ENCODE results near the gene KLF15.

DNA sequence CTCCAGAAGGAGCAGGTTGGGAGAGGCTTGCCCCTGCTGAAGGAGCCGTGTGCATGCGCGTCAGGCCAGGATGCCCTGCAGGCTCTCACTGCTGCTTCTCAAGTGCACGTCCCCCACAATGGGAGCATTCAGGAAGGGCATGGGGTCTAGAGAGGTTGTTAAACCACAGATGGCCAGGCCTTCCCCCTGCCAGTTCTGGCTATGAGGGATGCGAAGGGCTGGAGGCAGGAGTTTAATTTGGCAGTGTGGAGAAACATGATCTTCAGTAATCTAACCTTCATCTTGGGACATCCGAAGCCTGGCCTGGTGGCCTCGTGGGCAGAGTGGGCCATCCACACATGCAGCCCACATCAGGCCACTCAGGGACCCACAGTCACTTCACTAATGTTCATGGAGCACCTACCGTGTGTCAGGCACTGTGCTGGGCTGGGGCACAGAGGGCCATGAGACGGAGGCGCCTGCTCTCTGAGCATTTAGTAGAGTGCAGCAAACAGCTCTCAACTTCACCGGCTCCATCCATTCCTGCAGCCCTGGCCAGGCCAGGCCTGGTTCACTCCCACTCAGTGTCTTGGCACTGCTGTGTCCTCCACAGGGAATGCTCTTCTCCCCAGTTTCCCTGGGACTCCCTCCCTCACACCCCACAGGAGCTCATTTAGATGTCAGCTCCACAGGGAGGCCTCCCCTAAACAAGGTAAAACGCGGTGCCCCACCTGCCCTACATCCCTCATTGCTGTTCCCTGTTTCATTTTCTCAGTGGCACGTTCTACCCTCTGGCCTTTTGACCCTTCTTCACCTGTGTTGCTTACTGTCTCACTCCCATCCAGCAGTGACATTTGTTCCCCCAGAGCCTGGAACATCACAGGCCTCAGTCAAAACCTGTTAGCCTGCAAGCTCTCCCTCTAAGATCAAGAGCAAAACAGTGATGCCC, 41.5 kb upstream of the KLF15 start:
- TF ChIP-seq, protein P1, sequence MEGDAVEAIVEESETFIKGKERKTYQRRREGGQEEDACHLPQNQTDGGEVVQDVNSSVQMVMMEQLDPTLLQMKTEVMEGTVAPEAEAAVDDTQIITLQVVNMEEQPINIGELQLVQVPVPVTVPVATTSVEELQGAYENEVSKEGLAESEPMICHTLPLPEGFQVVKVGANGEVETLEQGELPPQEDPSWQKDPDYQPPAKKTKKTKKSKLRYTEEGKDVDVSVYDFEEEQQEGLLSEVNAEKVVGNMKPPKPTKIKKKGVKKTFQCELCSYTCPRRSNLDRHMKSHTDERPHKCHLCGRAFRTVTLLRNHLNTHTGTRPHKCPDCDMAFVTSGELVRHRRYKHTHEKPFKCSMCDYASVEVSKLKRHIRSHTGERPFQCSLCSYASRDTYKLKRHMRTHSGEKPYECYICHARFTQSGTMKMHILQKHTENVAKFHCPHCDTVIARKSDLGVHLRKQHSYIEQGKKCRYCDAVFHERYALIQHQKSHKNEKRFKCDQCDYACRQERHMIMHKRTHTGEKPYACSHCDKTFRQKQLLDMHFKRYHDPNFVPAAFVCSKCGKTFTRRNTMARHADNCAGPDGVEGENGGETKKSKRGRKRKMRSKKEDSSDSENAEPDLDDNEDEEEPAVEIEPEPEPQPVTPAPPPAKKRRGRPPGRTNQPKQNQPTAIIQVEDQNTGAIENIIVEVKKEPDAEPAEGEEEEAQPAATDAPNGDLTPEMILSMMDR (IDR thresholded peaks at IDR 0.05), result no peak
- TF ChIP-seq POLR2A (IDR thresholded peaks at IDR 0.05), result no peak
